Lower leg skin (tissue), 3 donors: ENCODE results near the gene ALS2.

Experiments used
- CTCF ChIP-seq, 3 donors: fragments of 450-650 bp; IDR thresholded peaks; one replicate each; pipeline ENCODE4 v1.5.1; 2016; ENCODE audit warnings: antibody characterized with exemption in 3 of 3, mild to moderate bottlenecking in 3 of 3, moderate library complexity in 2 of 3
- POLR2A ChIP-seq, 2 donors: fragments of 450-650 bp; IDR thresholded peaks; one replicate each; pipeline ENCODE4 v1.6.1; 2016 to 2017; ENCODE audit warnings: antibody characterized with exemption in 2 of 2, mild to moderate bottlenecking in 1 of 2, moderate library complexity in 1 of 2

GRCh38 chr2:201701646-201702045, 79.1 kb downstream of the ALS2 start:
- no peak for TF ChIP-seq CTCF (IDR thresholded peaks at IDR 0.05)
- no peak for TF ChIP-seq POLR2A (IDR thresholded peaks at IDR 0.05)
